Measurements from ENCODE around the gene KRT1.

DNA sequence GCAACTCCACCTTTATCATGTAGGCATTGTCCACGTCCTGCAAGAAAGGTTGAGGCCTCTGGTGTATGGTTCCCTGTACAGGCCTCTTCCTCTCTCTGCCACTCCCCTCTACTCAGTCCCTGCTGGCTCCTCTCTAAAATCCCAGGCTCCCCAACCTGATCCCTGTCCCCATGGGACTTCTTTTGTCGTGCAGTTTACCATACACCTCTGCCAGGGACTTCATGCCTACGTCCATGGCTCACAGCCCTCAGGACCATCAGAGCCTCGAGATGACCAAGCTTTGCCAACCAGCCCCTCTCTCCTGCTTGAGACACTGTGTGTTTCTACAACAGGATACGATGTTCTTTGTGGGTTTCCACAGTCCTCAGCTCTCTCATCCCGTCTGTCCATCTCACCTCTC lies 31.1 kb downstream of the KRT1 start:
- TF ChIP-seq POLR2A (IDR thresholded peaks at IDR 0.05; ENCODE audit: low read depth, low read length) (no peak), POLR2AphosphoS5 (IDR thresholded peaks at IDR 0.05; ENCODE audit: low read depth, low read length) (no peak), TAF1 (IDR thresholded peaks at IDR 0.05; ENCODE audit: borderline replicate concordance, low read depth, low read length) (no peak)
